ENCODE measurements around the gene ANGPTL2. TPM values are rescaled to one million over a fixed set of nuclear protein-coding genes. Genes with fewer than 3 reads are reported as not detected.

ANGPTL2 gene
- total RNA-seq, 1 donor from 2014 or later = 52.3 TPM

- DNase-seq (ENCODE audit: extremely low read depth, low read depth, low spot score) = no peak
Measured at GRCh38 chr9:127137640-127138360, 15.4 kb upstream of the ANGPTL2 start.

DNA sequence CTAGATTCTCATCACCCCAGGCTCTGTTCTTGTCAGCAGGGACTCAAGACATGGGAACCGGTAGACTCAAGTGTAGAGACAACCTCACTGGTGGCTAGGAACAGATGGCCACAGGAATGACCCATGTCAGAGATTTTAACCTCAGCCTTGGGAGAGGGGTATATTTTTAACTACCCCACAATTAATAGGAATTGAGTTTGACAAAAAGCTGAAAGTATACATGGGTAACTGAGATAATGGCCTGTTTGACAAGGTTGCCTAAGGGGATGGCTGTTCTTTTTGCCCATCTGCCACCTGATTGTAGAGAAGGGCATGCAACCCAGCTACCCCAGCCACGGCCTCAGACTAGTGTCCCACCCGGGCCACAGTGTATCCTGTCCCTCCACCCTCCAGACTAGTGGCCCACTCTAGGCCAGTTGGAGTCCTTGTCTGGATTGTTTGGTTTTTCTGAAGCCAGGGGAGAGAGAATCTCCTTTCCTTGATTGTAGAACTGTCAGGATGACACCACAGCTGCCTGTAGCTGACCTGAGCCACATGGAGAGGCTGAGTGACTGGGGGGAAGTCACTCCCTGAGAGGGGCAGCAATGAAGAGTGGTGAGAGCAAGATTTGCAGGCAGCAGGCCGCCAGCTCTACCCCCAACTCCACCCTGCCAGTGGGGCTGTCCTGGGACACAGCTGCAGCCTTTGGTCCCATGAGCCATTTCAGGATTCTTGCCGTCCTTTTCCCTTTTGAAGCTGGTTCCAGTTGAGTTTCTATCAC, 14.6 kb upstream of the ANGPTL2 start:
- DNase-seq (ENCODE audit: extremely low read depth, low read depth, low spot score) = no peak

GRCh38 chr9:127136081-127136879, 13.8 kb upstream of the ANGPTL2 start:
- no peak for DNase-seq (ENCODE audit: extremely low read depth, low read depth, low spot score)

DNA sequence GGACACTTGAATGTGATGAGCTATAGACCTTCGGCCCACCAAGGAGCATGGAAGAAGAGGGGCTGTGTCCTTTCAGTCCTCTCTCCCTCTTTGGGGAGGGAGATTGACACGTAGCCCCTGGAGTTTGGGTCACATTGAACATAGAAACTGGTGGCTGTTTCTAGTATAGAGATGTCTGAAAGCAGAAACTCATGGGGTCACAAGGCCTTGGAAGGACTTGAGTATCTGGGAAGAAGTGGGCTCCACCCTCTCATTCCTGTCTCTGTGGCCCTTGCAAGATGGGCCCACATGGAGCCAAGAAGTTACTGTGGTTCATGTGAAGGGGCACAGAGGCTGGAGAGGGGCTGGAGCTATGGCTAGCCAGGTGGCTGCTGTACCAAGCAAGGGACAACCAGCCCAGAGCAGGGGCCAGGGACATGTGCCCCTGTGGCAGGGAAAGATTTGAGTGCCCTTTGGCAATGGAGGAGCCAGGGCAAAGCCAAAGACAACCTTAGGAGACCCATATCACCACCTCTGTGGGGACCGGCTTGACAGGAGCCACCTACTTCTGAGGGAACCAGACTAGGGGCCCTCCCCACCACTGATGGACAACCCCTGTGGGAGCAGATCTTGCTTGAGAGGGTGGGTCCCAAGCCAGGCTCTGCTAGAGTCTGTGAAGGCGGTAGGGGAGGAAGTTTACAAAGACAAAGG, 12.8 kb upstream of the ANGPTL2 start:
- DNase-seq (ENCODE audit: extremely low read depth, low read depth, low spot score) = no peak

- no peak for DNase-seq (ENCODE audit: extremely low read depth, low read depth, low spot score)
Measured at GRCh38 chr9:127133739-127134167, 11.3 kb upstream of the ANGPTL2 start.

- DNase-seq (ENCODE audit: extremely low read depth, low read depth, low spot score) = no peak
Measured at GRCh38 chr9:127132921-127133647, 10.6 kb upstream of the ANGPTL2 start.

DNA sequence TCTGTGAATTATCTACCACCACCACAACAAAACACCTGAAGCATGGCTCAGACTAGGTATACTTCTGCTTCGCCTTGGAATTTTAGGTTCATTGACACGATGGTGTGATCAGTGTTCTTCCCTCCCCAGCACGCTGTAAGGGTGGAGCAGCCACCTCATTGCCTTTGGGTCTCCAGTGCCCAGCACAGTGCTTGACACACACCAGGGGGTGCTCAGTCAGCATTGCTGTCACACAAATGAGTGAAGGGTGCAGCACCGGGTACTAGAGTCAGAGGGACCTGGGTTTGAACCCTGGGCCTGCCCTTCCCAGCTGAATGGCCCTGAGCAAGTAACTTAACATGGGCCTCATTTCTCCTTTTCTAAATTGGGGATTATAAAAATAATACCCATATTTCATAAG, 9.9 kb upstream of the ANGPTL2 start:
- no peak for DNase-seq (ENCODE audit: extremely low read depth, low read depth, low spot score)

DNA sequence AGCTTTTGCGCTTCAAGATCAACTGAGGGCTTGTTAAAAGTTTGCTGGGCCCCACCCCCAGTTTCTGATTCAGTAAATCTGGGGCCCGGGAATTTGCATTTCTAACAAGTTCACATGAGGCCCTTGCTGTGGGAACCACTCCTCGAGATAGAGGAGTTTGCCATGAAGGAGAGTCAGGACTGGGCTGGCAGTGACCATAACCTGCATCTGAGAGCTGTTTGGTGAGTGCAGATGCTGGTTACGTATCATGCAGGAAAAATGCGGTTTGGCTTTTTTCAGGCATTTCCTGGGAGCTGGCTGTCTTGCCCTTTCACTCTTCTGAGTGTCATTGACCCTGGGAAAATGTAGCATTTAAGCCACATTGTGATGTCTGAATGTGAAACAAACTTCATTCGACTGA, 9.4 kb upstream of the ANGPTL2 start:
- no peak for DNase-seq (ENCODE audit: extremely low read depth, low read depth, low spot score)

- DNase-seq (ENCODE audit: extremely low read depth, low read depth, low spot score) = no peak
Measured at GRCh38 chr9:127130661-127131538, 8.5 kb upstream of the ANGPTL2 start.

DNA sequence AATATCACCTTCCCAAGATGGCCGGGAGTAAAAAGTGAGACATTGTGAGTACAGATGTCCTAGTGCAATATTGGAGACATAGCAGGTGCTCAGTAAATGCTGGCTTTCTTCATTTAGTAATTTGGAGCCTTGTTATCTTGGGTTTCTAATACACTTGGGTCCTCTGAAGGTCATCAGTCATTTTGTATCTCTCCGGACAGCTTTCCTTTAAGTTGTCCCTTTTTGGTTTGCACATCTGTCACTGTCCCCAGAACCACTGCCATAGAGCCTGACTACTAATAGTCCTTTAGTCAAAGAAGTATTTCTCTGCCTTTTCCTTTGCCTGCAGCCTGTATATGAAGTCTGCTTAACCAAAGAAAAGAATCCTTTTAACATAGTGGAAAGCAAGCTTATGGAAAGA, 7.8 kb upstream of the ANGPTL2 start:
- DNase-seq (ENCODE audit: extremely low read depth, low read depth, low spot score) = no peak

- DNase-seq (ENCODE audit: extremely low read depth, low read depth, low spot score) = no peak
Measured at GRCh38 chr9:127129718-127130085, 7.3 kb upstream of the ANGPTL2 start.

GRCh38 chr9:127129073-127129717, 6.8 kb upstream of the ANGPTL2 start:
- DNase-seq (ENCODE audit: extremely low read depth, low read depth, low spot score) = no peak

- DNase-seq (ENCODE audit: extremely low read depth, low read depth, low spot score) = no peak
Measured at GRCh38 chr9:127128341-127129072, 6.1 kb upstream of the ANGPTL2 start.

DNA sequence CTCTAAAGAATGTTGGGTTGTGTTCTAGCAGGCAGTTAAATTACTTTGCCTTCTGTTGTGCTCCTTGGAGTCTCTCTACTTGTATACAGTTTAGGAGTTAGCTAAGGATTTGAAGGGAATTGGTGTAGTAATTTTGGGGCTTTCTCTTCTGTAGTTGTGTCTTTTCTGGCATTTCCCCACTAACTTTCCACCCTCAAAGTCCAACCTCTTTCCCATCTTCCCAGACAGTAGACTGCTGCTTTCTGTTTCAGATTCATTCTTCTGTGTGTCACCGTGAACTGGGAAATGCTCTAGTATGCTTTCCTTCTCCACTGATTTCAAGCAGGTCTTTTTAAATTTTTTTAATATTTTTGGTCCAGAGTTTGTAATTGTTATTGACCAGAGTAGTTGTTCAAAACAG, 4.5 kb upstream of the ANGPTL2 start:
- DNase-seq (ENCODE audit: extremely low read depth, low read depth, low spot score) = no peak

- DNase-seq (ENCODE audit: extremely low read depth, low read depth, low spot score) = no peak
Measured at GRCh38 chr9:127124792-127125191, 2.4 kb upstream of the ANGPTL2 start.

DNA sequence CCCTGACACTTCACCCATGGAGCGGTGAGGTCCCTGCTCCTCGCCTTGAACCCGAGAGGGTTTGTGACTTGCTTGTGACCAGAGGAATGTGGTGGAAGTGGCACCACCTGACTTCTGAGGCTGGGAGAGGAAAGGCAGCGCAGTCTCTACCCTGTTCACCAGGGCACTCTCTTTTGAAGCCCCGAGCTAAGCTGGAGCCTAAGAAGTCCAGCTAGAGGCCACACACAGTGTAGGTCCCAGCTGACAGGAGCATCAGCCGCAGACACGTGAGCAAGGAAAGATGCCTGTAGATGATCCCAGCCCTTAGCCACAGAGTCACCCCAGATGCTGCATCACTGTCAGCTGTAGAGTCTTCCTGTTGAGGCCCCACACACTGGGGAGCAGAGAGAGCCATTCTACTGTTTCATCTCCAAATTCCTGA, 1.7 kb upstream of the ANGPTL2 start:
- DNase-seq (ENCODE audit: extremely low read depth, low read depth, low spot score) = no peak

- DNase-seq (ENCODE audit: extremely low read depth, low read depth, low spot score) = no peak
Measured at GRCh38 chr9:127123064-127123890, 842 bp upstream of the ANGPTL2 start.

Data from glomerular endothelial cell (primary cell).